ENCODE data around the gene BLTP2. TPM values are rescaled to one million over a fixed set of nuclear protein-coding genes. Genes with fewer than 3 reads are reported as not detected.

Gene BLTP2
- total and polyA plus RNA-seq, 10 of the 15 experiments (the other 5 are each of a cell fraction or from before 2014, with no cell fraction given) = 14.2 to 151 (median 78.1) TPM

- Histone ChIP-seq H3K27me3 (replicated peaks in 1 of 2; ENCODE audit: control insufficient read depth in 2 of 2, insufficient read depth in 2 of 2, low read length in 1 of 2) (no peaks in the 10 kb centered on the region), H3K4me2 (ENCODE audit: control insufficient read depth, insufficient read depth) (peak overlapping the region; percentile 38), H3K27ac (ENCODE audit: control insufficient read depth, insufficient read depth) (no peak overlapping the region), H3K4me3 (peak overlapping the region; percentile 98; the same call in 1 of the 2 replicates), H3K9me3 (replicated peaks; ENCODE audit: control insufficient read depth, insufficient read depth, low read length) (no peaks in the 10 kb centered on the region), H3K4me1 (ENCODE audit: control insufficient read depth, insufficient read depth, low read length) (peaks cover 3% of the 10 kb centered on the region; the same call in 1 of the 2 replicates), H4K20me1 (ENCODE audit: control insufficient read depth, insufficient read depth) (peaks cover 4% of the 10 kb centered on the region; the same call in 1 of the 2 replicates), H3K79me2 (ENCODE audit: control insufficient read depth, insufficient read depth, low read length) (peaks cover 68% of the 10 kb centered on the region), H3K36me3 (ENCODE audit: control insufficient read depth in 2 of 2, insufficient read depth in 2 of 2, low read length in 1 of 2) (peaks cover 2 to 14% of the 10 kb centered on the region in 2 experiments), H2AFZ (ENCODE audit: control insufficient read depth, low read depth, low read length) (no peak overlapping the region), H3K9ac (ENCODE audit: control insufficient read depth, insufficient read depth, low read length) (no peak overlapping the region)
- no peak for ATAC-seq
- FAIRE-seq = no peak
- ChIA-PET RAD21 (ENCODE audit: unreplicated experiment) (interaction anchor here (0.6 to 1.1 kb wide), 3 partner anchors 17 to 66 kb away, joined by 3 read pairs; no protein-coding TSS in a partner anchor), SMC1A (ENCODE audit: uncharacterized antibody, unreplicated experiment) (no interaction called here), CTCF (interaction anchor here (4.5 kb wide), 1 partner anchor 17 kb away, joined by 84 read pairs; the partner anchor contains the start of gene BLTP2), POLR2A (interaction anchor here (3.4 to 4.9 kb wide), 2 partner anchors 20 to 56 kb away, joined by 25 to 46 read pairs; partner anchors contain the start of genes BLTP2 and RPL23A)
- DNase-seq (ENCODE audit: low read depth, low spot score) = no peak
- intact Hi-C loops (cut with micrococcal nuclease; ENCODE audit: unreplicated experiment) (loop anchor here (5.0 kb wide), 1 partner anchor 54 kb away; the partner anchor contains the start of genes RAB34 and RPL23A), in situ Hi-C loops (cut with MboI) (no loop called here)
- TF ChIP-seq ZNF384 (IDR thresholded peaks at IDR 0.05; ENCODE audit: borderline replicate concordance, low read depth, low read length) = peak; percentile 77
- no peak for TF ChIP-seq HCFC1 (IDR thresholded peaks at IDR 0.05; ENCODE audit: low read length)
- BruUV-seq (replicated peaks) = no TSS peak
These were observed 18.8 kb upstream of the BLTP2 start for GRCh38 chr17:28663723-28664122.

- ATAC-seq = no peak; the same call in 1 of the 3 replicates
- ChIA-PET CTCF (interaction anchor here (0.8 to 4.5 kb wide), 7 partner anchors 14 to 87 kb away, joined by 3 to 84 read pairs (median 7); partner anchors contain the start of genes BLTP2 and RPL23A), RAD21 (ENCODE audit: unreplicated experiment) (interaction anchor here (0.8 to 2.9 kb wide), 6 partner anchors 16 to 291 kb away, joined by 3 to 18 read pairs (median 5); partner anchors contain the start of genes BLTP2, PROCA1 and TLCD1), SMC1A (ENCODE audit: uncharacterized antibody, unreplicated experiment) (interaction anchor here (1.0 to 2.1 kb wide), 7 partner anchors 16 to 84 kb away, joined by 3 to 15 read pairs (median 5); partner anchors contain the start of genes BLTP2 and PROCA1), POLR2A (interaction anchor here (0.8 to 4.9 kb wide), 11 partner anchors 9 to 94 kb away, joined by 3 to 46 read pairs (median 4); partner anchors contain the start of genes BLTP2 and RPL23A)
- peak overlapping the region; percentile 100 for H3K27ac ChIP-seq (ENCODE audit: control insufficient read depth, insufficient read depth)
- peaks cover 65% of the 10 kb centered on the region for H3K79me2 ChIP-seq (ENCODE audit: control insufficient read depth, insufficient read depth, low read length)
- peaks cover 3% of the 10 kb centered on the region; the same call in 1 of the 2 replicates for H3K4me1 ChIP-seq (ENCODE audit: control insufficient read depth, insufficient read depth, low read length)
- no peaks in the 10 kb centered on the region for H3K9me3 ChIP-seq (replicated peaks; ENCODE audit: control insufficient read depth, insufficient read depth, low read length)
- no peak for DNase-seq (ENCODE audit: low read depth, low spot score)
- H3K4me2 ChIP-seq (ENCODE audit: control insufficient read depth, insufficient read depth) = peak overlapping the region; percentile 38
- in situ Hi-C loops (cut with MboI) = no loop called here
- TF ChIP-seq IKZF1 (conservative IDR thresholded peaks at IDR 0.05) (0 out of 2 replicates have a peak, but pooled peaks have one; percentile 6), SMAD1 (IDR thresholded peaks at IDR 0.05; ENCODE audit: low read depth, partially characterized antibody) (no peak), MLLT1 (IDR thresholded peaks at IDR 0.05) (peak; percentile 8; the same call in 1 of the 2 replicates), NR2C2 (IDR thresholded peaks at IDR 0.05; ENCODE audit: borderline replicate concordance, control insufficient read depth, insufficient read length, low read depth) (no peak), CTCF (IDR thresholded peaks at IDR 0.05 in 2 of 3, conservative IDR thresholded peaks at IDR 0.05 in 1 of 3; ENCODE audit: control insufficient read depth in 2 of 3, extremely low read depth in 1 of 3, insufficient read depth in 1 of 3, low read depth in 3 of 3, low read length in 3 of 3) (no peak), EP300 (IDR thresholded peaks at IDR 0.05; ENCODE audit: borderline replicate concordance in 1 of 2, control insufficient read depth in 1 of 2, low read depth in 2 of 2, low read length in 2 of 2) (0 out of 4 replicates have a peak, but pooled peaks of 1 of the 2 experiments have one; percentile 3), MEF2B (IDR thresholded peaks at IDR 0.05; ENCODE audit: partially characterized antibody, poor library complexity, severe bottlenecking) (no peak), DPF2 (IDR thresholded peaks at IDR 0.05) (0 out of 2 replicates have a peak, but pooled peaks have one; percentile 1), ETV6 (conservative IDR thresholded peaks at IDR 0.05 in 1 of 2, IDR thresholded peaks at IDR 0.05 in 1 of 2; ENCODE audit: borderline replicate concordance in 1 of 2, low read depth in 1 of 2) (0 out of 4 replicates have a peak, but pooled peaks of 1 of the 2 experiments have one; percentile 23)
- peak overlapping the region; percentile 99 for H2AFZ ChIP-seq (ENCODE audit: control insufficient read depth, low read depth, low read length)
- BruUV-seq (replicated peaks) = TSS peak; percentile 75
- no peak for FAIRE-seq
- peak overlapping the region; percentile 99 for H3K9ac ChIP-seq (ENCODE audit: control insufficient read depth, insufficient read depth, low read length)
- H3K27me3 ChIP-seq (replicated peaks in 1 of 2; ENCODE audit: control insufficient read depth in 2 of 2, insufficient read depth in 2 of 2, low read length in 1 of 2) = no peaks in the 10 kb centered on the region
- under 1% methylated on average over 10 of the region's 10 CpGs for WGBS (ENCODE audit: insufficient coverage, insufficient replicate concordance, low lambda C conversion rate, missing lambda C conversion rate)
- H3K36me3 ChIP-seq (ENCODE audit: control insufficient read depth in 2 of 2, insufficient read depth in 2 of 2, low read length in 1 of 2) = peaks cover 2 to 8% of the 10 kb centered on the region in 2 experiments; a peak in 3 of 4 replicates
- H4K20me1 ChIP-seq (ENCODE audit: control insufficient read depth, insufficient read depth) = no peaks in the 10 kb centered on the region
- H3K4me3 ChIP-seq = peak overlapping the region; percentile 98
- intact Hi-C loops (cut with micrococcal nuclease; ENCODE audit: unreplicated experiment) = loop anchor here (5.0 kb wide), 1 partner anchor 55 kb away; the partner anchor contains the start of genes RAB34 and RPL23A
These were observed 17.5 kb upstream of the BLTP2 start for GRCh38 chr17:28662527-28662829.
